OCI-LY3 (cell line): ENCODE results near the gene BCAT1.

Experiments used
- CTCF ChIP-seq: fragments of 200-600, 300-600 bp; sonication (generic); IDR thresholded peaks from 2 replicates; pipeline ENCODE4 v1.5.1; 2014; ENCODE audit warnings: antibody characterized with exemption, low read length, low read depth
- EZH2phosphoT487 ChIP-seq: fragments of 200-600 bp; shearing (Covaris generic); IDR thresholded peaks from 2 replicates; pipeline ENCODE4 v1.6.1; 2018; ENCODE audit warnings: antibody characterized with exemption, mixed run types, low read depth

GRCh38 chr12:24979329-24979728 lies 30.4 kb upstream of the BCAT1 start:
- TF ChIP-seq CTCF (no peak), EZH2phosphoT487 (no peak)
